Liver (tissue), 9 donors: Measurements from ENCODE around the gene NKIRAS1. TPM values are rescaled to one million over a fixed set of nuclear protein-coding genes. Genes with fewer than 3 reads are reported as not detected.

ENCODE experiments used
- DNase-seq: peaks from one replicate; pipeline ENCODE4 v3.0.0-alpha.2; 2017; ENCODE audit warnings: low spot score
- H3K27ac ChIP-seq, 2 donors: one replicate each; pipeline ENCODE4 v1.7.0; 2013; ENCODE audit warnings: inconsistent platforms in 2 of 2, low read length in 2 of 2, control low read depth in 1 of 2, low read depth in 1 of 2, mild to moderate bottlenecking in 1 of 2
- H3K27me3 ChIP-seq, 4 donors: one replicate each; pipeline versions ENCODE4 v1.6.1 to v1.7.0; 2013; ENCODE audit warnings: low read length in 3 of 4, inconsistent platforms in 1 of 4, mild to moderate bottlenecking in 1 of 4, moderate library complexity in 1 of 4; ENCODE audit not compliant: control insufficient read depth in 4 of 4, insufficient read depth in 4 of 4
- H3K36me3 ChIP-seq, 4 donors: one replicate each; pipeline versions ENCODE4 v1.6.1 to v1.7.0; 2013; ENCODE audit warnings: low read length in 3 of 4, mild to moderate bottlenecking in 3 of 4, low read depth in 1 of 4, moderate library complexity in 1 of 4; ENCODE audit not compliant: control insufficient read depth in 4 of 4, insufficient read depth in 3 of 4
- H3K4me1 ChIP-seq, 4 donors: one replicate each; pipeline versions ENCODE4 v1.6.1 to v1.7.0; 2013; ENCODE audit warnings: low read length in 3 of 4, mild to moderate bottlenecking in 3 of 4, moderate library complexity in 1 of 4; ENCODE audit not compliant: control insufficient read depth in 4 of 4, insufficient read depth in 4 of 4
- H3K4me3 ChIP-seq, 3 donors: one replicate each; pipeline versions ENCODE4 v1.6.1 to v1.7.0; 2013; ENCODE audit warnings: low read length in 3 of 3, control low read depth in 1 of 3, low read depth in 1 of 3, mild to moderate bottlenecking in 1 of 3
- H3K9ac ChIP-seq, 2 donors: one replicate each; pipeline ENCODE4 v1.7.0; 2013; ENCODE audit warnings: low read length in 2 of 2, mild to moderate bottlenecking in 2 of 2, moderate library complexity in 2 of 2, control low read depth in 1 of 2, low read depth in 1 of 2
- H3K9me3 ChIP-seq, 4 donors: one replicate each; pipeline versions ENCODE4 v1.6.1 to v1.7.0; 2013; ENCODE audit warnings: low read length in 3 of 4; ENCODE audit not compliant: control insufficient read depth in 4 of 4
- EGR1 ChIP-seq, 2 donors: IDR thresholded peaks; 2 replicates each; pipeline ENCODE4 v1.6.1; 2016 to 2018; ENCODE audit warnings: antibody characterized with exemption in 2 of 2, low read depth in 2 of 2
- FOXA1 ChIP-seq: IDR thresholded peaks from 2 replicates; pipeline ENCODE4 v1.6.1; 2016; ENCODE audit warnings: antibody characterized with exemption
- FOXA2 ChIP-seq: IDR thresholded peaks from 2 replicates; pipeline ENCODE4 v1.6.1; 2016; ENCODE audit warnings: antibody characterized with exemption
- GABPA ChIP-seq, 2 donors: IDR thresholded peaks in 1 of 2; conservative IDR thresholded peaks in 1 of 2; 2 replicates each; pipeline ENCODE4 v1.6.1; 2016; ENCODE audit warnings: antibody characterized with exemption in 2 of 2, mild to moderate bottlenecking in 1 of 2, moderate library complexity in 1 of 2
- HNF4A ChIP-seq, 2 donors: conservative IDR thresholded peaks; 2 replicates each; pipeline ENCODE4 v1.6.1; 2016; ENCODE audit warnings: antibody characterized with exemption in 2 of 2, mild to moderate bottlenecking in 2 of 2
- HNF4G ChIP-seq: IDR thresholded peaks from 2 replicates; pipeline ENCODE4 v1.6.1; 2016; ENCODE audit warnings: antibody characterized with exemption
- JUND ChIP-seq, 2 donors: IDR thresholded peaks; 2 replicates each; pipeline ENCODE4 v1.6.1; 2016; ENCODE audit warnings: antibody characterized with exemption in 2 of 2
- NR2F2 ChIP-seq: IDR thresholded peaks from 2 replicates; pipeline ENCODE4 v1.6.1; 2016; ENCODE audit warnings: antibody characterized with exemption
- RAD21 ChIP-seq, 2 donors: IDR thresholded peaks; 2 replicates each; pipeline ENCODE4 v1.6.1; 2016; ENCODE audit warnings: antibody characterized with exemption in 2 of 2, mild to moderate bottlenecking in 2 of 2
- RXRA ChIP-seq, 2 donors: IDR thresholded peaks; 2 replicates each; pipeline ENCODE4 v1.6.1; 2017 to 2018; ENCODE audit warnings: antibody characterized with exemption in 2 of 2, mild to moderate bottlenecking in 1 of 2
- SP1 ChIP-seq: IDR thresholded peaks from 2 replicates; pipeline ENCODE4 v1.6.1; 2018; ENCODE audit warnings: antibody characterized with exemption, mild to moderate bottlenecking
- TAF1 ChIP-seq: conservative IDR thresholded peaks from 2 replicates; pipeline ENCODE4 v1.6.1; 2016; ENCODE audit warnings: antibody characterized with exemption, mild to moderate bottlenecking
- YY1 ChIP-seq: IDR thresholded peaks from 2 replicates; pipeline ENCODE4 v1.6.1; 2016; ENCODE audit warnings: antibody characterized with exemption, mild to moderate bottlenecking
- WGBS: extraction: QIAGEN DNeasy Blood & Tissue Kit; methylation state at CpG from one replicate; pipeline ENCODE4 v1.1.7; 2013; 5-methylcytosine and 5-hydroxymethylcytosine counted together
- polyA plus RNA-seq, 2 donors: library from polyadenylated mRNA; stranded (reverse) in 1 of 2; unstranded in 1 of 2; fragments of 200-250 nt in 1 of 2; fragments of >200 nt in 1 of 2; fragmentation: Nextera tagmentation in 1 of 2; extraction: Ambion mirVana in 1 of 2; gene quantifications; one replicate each; pipeline versions ENCODE4 v1.2.1 to v1.2.3, GENCODE V29; 2013 to 2015
- total RNA-seq, 2 donors: library from RNA; depleted of rRNA; stranded (reverse); fragments of >200 nt; gene quantifications; one replicate each; pipeline ENCODE4 v1.2.3, GENCODE V29; 2014
- TF ChIP-seq, protein P1 (sequence below): IDR thresholded peaks from 2 replicates; pipeline ENCODE4 v1.6.1; 2016; ENCODE audit warnings: antibody characterized with exemption
- TF ChIP-seq, protein P2 (sequence below): IDR thresholded peaks from 2 replicates; pipeline ENCODE4 v1.6.1; 2016; ENCODE audit warnings: antibody characterized with exemption
- TF ChIP-seq, protein P3 (sequence below): IDR thresholded peaks from 2 replicates; pipeline ENCODE4 v1.6.1; 2016; ENCODE audit warnings: antibody characterized with exemption, mild to moderate bottlenecking
- TF ChIP-seq, protein P4 (sequence below): IDR thresholded peaks from 2 replicates; pipeline ENCODE4 v1.6.1; 2016; ENCODE audit warnings: antibody characterized with exemption
- TF ChIP-seq, protein P5 (sequence below): fragments of 150-350 bp; IDR thresholded peaks from 2 replicates; pipeline ENCODE4 v1.5.1; 2017; ENCODE audit warnings: improper control_type of control experiment, low read depth, low read length; ENCODE audit not compliant: missing input control
- donor health status: healthy.
- donor health status: healthy.
- donor health status: healthy.
- donor health status: healthy.
- donor health status: healthy.

NKIRAS1 gene
- total and polyA plus RNA-seq, 4 donors = 4.6 to 12.6 (median 8.4) TPM

DNA sequence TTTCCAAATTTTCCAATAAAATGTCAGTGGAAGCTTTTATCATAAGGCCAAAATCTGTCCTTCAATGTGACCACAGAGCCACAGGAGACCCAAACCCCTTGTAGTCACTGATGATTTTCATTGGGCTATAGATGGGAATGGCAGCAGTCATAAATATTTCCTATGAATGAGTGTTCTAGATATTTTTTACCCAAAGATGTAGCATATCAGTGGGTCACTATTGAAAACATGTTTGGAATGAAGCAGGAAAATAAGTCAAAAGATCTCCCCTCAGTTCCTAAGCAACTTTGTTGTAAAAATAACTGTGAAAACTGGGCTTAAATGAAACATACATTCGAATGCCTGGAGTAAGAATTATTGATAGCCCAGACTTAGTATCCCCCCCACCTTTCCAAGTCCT lies 49.0 kb downstream of the NKIRAS1 start:
- WGBS = 82% methylated on average over 1 of the region's 1 CpG
- TF ChIP-seq, protein P1, sequence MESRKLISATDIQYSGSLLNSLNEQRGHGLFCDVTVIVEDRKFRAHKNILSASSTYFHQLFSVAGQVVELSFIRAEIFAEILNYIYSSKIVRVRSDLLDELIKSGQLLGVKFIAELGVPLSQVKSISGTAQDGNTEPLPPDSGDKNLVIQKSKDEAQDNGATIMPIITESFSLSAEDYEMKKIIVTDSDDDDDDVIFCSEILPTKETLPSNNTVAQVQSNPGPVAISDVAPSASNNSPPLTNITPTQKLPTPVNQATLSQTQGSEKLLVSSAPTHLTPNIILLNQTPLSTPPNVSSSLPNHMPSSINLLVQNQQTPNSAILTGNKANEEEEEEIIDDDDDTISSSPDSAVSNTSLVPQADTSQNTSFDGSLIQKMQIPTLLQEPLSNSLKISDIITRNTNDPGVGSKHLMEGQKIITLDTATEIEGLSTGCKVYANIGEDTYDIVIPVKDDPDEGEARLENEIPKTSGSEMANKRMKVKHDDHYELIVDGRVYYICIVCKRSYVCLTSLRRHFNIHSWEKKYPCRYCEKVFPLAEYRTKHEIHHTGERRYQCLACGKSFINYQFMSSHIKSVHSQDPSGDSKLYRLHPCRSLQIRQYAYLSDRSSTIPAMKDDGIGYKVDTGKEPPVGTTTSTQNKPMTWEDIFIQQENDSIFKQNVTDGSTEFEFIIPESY = no peak
- TF ChIP-seq JUND (IDR thresholded peaks at IDR 0.05) (no peak), SP1 (no peak), FOXA1 (no peak), YY1 (no peak), NR2F2 (no peak), HNF4A (conservative IDR thresholded peaks at IDR 0.05) (no peak), FOXA2 (no peak), HNF4G (no peak), RXRA (IDR thresholded peaks at IDR 0.05) (no peak), EGR1 (IDR thresholded peaks at IDR 0.05; ENCODE audit: low read depth in 2 of 2) (no peak), RAD21 (IDR thresholded peaks at IDR 0.05) (no peak), GABPA (IDR thresholded peaks at IDR 0.05 in 1 of 2, conservative IDR thresholded peaks at IDR 0.05 in 1 of 2) (no peak), TAF1 (no peak)
- TF ChIP-seq, protein P2, sequence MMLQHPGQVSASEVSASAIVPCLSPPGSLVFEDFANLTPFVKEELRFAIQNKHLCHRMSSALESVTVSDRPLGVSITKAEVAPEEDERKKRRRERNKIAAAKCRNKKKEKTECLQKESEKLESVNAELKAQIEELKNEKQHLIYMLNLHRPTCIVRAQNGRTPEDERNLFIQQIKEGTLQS = no peak
- TF ChIP-seq, protein P3, sequence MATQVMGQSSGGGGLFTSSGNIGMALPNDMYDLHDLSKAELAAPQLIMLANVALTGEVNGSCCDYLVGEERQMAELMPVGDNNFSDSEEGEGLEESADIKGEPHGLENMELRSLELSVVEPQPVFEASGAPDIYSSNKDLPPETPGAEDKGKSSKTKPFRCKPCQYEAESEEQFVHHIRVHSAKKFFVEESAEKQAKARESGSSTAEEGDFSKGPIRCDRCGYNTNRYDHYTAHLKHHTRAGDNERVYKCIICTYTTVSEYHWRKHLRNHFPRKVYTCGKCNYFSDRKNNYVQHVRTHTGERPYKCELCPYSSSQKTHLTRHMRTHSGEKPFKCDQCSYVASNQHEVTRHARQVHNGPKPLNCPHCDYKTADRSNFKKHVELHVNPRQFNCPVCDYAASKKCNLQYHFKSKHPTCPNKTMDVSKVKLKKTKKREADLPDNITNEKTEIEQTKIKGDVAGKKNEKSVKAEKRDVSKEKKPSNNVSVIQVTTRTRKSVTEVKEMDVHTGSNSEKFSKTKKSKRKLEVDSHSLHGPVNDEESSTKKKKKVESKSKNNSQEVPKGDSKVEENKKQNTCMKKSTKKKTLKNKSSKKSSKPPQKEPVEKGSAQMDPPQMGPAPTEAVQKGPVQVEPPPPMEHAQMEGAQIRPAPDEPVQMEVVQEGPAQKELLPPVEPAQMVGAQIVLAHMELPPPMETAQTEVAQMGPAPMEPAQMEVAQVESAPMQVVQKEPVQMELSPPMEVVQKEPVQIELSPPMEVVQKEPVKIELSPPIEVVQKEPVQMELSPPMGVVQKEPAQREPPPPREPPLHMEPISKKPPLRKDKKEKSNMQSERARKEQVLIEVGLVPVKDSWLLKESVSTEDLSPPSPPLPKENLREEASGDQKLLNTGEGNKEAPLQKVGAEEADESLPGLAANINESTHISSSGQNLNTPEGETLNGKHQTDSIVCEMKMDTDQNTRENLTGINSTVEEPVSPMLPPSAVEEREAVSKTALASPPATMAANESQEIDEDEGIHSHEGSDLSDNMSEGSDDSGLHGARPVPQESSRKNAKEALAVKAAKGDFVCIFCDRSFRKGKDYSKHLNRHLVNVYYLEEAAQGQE = no peak
- TF ChIP-seq, protein P4, sequence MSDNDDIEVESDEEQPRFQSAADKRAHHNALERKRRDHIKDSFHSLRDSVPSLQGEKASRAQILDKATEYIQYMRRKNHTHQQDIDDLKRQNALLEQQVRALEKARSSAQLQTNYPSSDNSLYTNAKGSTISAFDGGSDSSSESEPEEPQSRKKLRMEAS = no peak
- TF ChIP-seq, protein P5, sequence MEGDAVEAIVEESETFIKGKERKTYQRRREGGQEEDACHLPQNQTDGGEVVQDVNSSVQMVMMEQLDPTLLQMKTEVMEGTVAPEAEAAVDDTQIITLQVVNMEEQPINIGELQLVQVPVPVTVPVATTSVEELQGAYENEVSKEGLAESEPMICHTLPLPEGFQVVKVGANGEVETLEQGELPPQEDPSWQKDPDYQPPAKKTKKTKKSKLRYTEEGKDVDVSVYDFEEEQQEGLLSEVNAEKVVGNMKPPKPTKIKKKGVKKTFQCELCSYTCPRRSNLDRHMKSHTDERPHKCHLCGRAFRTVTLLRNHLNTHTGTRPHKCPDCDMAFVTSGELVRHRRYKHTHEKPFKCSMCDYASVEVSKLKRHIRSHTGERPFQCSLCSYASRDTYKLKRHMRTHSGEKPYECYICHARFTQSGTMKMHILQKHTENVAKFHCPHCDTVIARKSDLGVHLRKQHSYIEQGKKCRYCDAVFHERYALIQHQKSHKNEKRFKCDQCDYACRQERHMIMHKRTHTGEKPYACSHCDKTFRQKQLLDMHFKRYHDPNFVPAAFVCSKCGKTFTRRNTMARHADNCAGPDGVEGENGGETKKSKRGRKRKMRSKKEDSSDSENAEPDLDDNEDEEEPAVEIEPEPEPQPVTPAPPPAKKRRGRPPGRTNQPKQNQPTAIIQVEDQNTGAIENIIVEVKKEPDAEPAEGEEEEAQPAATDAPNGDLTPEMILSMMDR = no peak
- H3K9ac ChIP-seq = no peak overlapping the region
- no peak overlapping the region for H3K27ac ChIP-seq
- no peaks in the 10 kb centered on the region for H3K9me3 ChIP-seq
- DNase-seq = no peak
- no peaks in the 10 kb centered on the region for H3K36me3 ChIP-seq
- H3K4me1 ChIP-seq = peaks cover 0 to 16% (median 9%) of the 10 kb centered on the region in 4 donors
- H3K4me3 ChIP-seq = no peak overlapping the region
- no peaks in the 10 kb centered on the region for H3K27me3 ChIP-seq
